HepG2 (cell line): ENCODE data around the gene RNPEPL1. TPM values are rescaled to one million over a fixed set of nuclear protein-coding genes. Genes with fewer than 3 reads are reported as not detected.
"Not testable (repeated sequence)": the region's sequence is repeated elsewhere in the genome, so short reads cannot be mapped to it uniquely, and the experiment has no call there.

Experiments used
- ATAC-seq: fragments of 200-7000 bp; cut with Tn5 transposase; 3 replicates; pipeline ENCODE4 v1.9.1; 2020; ENCODE audit warnings: mild to moderate bottlenecking, moderate library complexity
- BruUV-seq: library from RNA; stranded (reverse); fragments of 400-500 nt; replicated peaks from 2 replicates; lab custom pipeline; 2021; lab: Mats Ljungman, UMichigan
- CTCF ChIA-PET: fragments of 300-600 bp; formaldehyde crosslinking; extraction: SDS; loops from one replicate; lab custom pipeline; 2021; ENCODE audit warnings: low total read pairs, inconsistent platforms, low intra/inter-chr PET ratio; lab: Yijun Ruan, JAX
- POLR2A ChIA-PET: fragments of 350-600 bp; sonication (Branson Sonifier 250); formaldehyde crosslinking; loops from one replicate; lab custom pipeline; 2020; ENCODE audit warnings: antibody characterized with exemption, inconsistent platforms; lab: Yijun Ruan, JAX
- DNase-seq: peaks from one replicate; pipeline ENCODE4 v3.0.0-alpha.2; 2015; ENCODE audit warnings: low spot score
- FAIRE-seq: peaks from 3 replicates; lab custom pipeline; 2011; peaks lifted over from hg19 to GRCh38; lab: Jason Lieb, UNC
- H2AFZ ChIP-seq: one replicate; pipeline ENCODE4 v1.6.1; 2011; ENCODE audit warnings: low read length, inconsistent platforms
- H3K27ac ChIP-seq: fragments of 300-600 bp; 3 replicates; pipeline ENCODE4 v1.8.0; 2011; ENCODE audit warnings: mixed run types, mild to moderate bottlenecking, mixed read lengths, low read length, inconsistent platforms; ENCODE audit not compliant: insufficient read depth; ENCODE audit errors: extremely low read length
- H3K27me3 ChIP-seq, 2 experiments: fragments of 200-600 bp in 1 of 2; 2 replicates in 1 of 2; 3 replicates in 1 of 2; pipeline versions ENCODE4 v1.6.0 to v1.8.0; 2011; ENCODE audit warnings: low read length in 2 of 2, mild to moderate bottlenecking in 2 of 2, moderate library complexity in 2 of 2, inconsistent platforms in 1 of 2; ENCODE audit not compliant: insufficient read depth in 2 of 2, control insufficient read depth in 1 of 2
- H3K36me3 ChIP-seq, 2 experiments: fragments of 200-600 bp in 1 of 2; replicated peaks in 1 of 2; 2 replicates in 1 of 2; 3 replicates in 1 of 2; pipeline versions ENCODE4 v1.5.1 to v1.8.0; 2011; ENCODE audit warnings: low read length in 2 of 2, inconsistent platforms in 1 of 2; ENCODE audit not compliant: insufficient read depth in 2 of 2, control insufficient read depth in 1 of 2
- H3K4me1 ChIP-seq: 2 replicates; pipeline ENCODE4 v1.5.1; 2012; ENCODE audit warnings: low read length, inconsistent platforms; ENCODE audit not compliant: insufficient read depth
- H3K4me2 ChIP-seq: 2 replicates; pipeline ENCODE4 v1.6.0; 2011; ENCODE audit warnings: low read depth, low read length, inconsistent platforms
- H3K4me3 ChIP-seq, 3 experiments: fragments of 200-600 bp in 1 of 3; sonication (generic), shearing (Covaris generic) in 1 of 3; replicated peaks in 1 of 3; 2 replicates each; pipeline ENCODE4 v1.5.1; 2011 to 2016; ENCODE audit warnings: low read length in 3 of 3, inconsistent platforms in 2 of 3, low read depth in 2 of 3, mild to moderate bottlenecking in 2 of 3, control low read depth in 1 of 3, mixed read lengths in 1 of 3; ENCODE audit not compliant: insufficient read depth in 1 of 3
- H3K79me2 ChIP-seq: one replicate; pipeline ENCODE4 v1.6.1; 2011; ENCODE audit warnings: low read length, inconsistent platforms; ENCODE audit not compliant: insufficient read depth
- H3K9ac ChIP-seq: 2 replicates; pipeline ENCODE4 v1.6.0; 2011; ENCODE audit warnings: mild to moderate bottlenecking, low read depth, low read length, inconsistent platforms; ENCODE audit not compliant: insufficient read depth
- H3K9me3 ChIP-seq: 2 replicates; pipeline ENCODE4 v1.5.1; 2012; ENCODE audit warnings: mild to moderate bottlenecking, low read length
- H4K20me1 ChIP-seq: 2 replicates; pipeline ENCODE4 v1.6.0; 2011; ENCODE audit warnings: inconsistent platforms, mild to moderate bottlenecking, low read length, moderate library complexity; ENCODE audit not compliant: insufficient read depth
- CBX5 ChIP-seq: sonication (generic); formaldehyde crosslinking; IDR thresholded peaks from 2 replicates; pipeline ENCODE4 v1.4.0; 2020; ENCODE audit warnings: missing genetic modification reagents, borderline replicate concordance
- CTCF ChIP-seq: sonication (generic); formaldehyde crosslinking; IDR thresholded peaks from 2 replicates; pipeline ENCODE4 v1.5.0; 2020; ENCODE audit warnings: mild to moderate bottlenecking, missing genetic modification reagents, moderate library complexity
- ZNF280B ChIP-seq: sonication (generic); formaldehyde crosslinking; IDR thresholded peaks from 2 replicates; pipeline ENCODE4 v1.5.0; 2020; ENCODE audit warnings: missing genetic modification reagents, mild to moderate bottlenecking, borderline replicate concordance
- ZNF501 ChIP-seq: sonication (generic); formaldehyde crosslinking; IDR thresholded peaks from 2 replicates; pipeline ENCODE4 v1.5.1; 2020; ENCODE audit warnings: mild to moderate bottlenecking, moderate library complexity, missing genetic modification reagents
- WGBS: methylation state at CpG from one replicate; pipeline ENCODE4 v1.1.6; 2017; ENCODE audit warnings: low lambda C conversion rate; 5-methylcytosine and 5-hydroxymethylcytosine counted together
- in situ Hi-C: cut with HindIII; loops from 2 replicates; pipeline ENCODE4 v1.10.0; 2017; ENCODE audit warnings: low pct_unique_long_range_greater_than_20kb; ENCODE audit not compliant: extremely low pct_ligation_motif_present
- intact Hi-C: fragments of 100-400 bp; cut with micrococcal nuclease; formaldehyde crosslinking; loops from one replicate; pipeline ENCODE4 v1.10.0; 2022; ENCODE audit not compliant: unreplicated experiment
- polyA plus RNA-seq, 8 experiments: library from polyadenylated mRNA; depleted of rRNA in 3 of 8; stranded (reverse) in 7 of 8; unstranded in 1 of 8; fragments of >200 nt; fragmentation: Illumina TruSeq in 4 of 8; extraction: Trizol in 4 of 8; gene quantifications; 2 replicates each; pipeline versions ENCODE4 v1.2.1 to v1.2.3, GENCODE V29; 2011 to 2016; ENCODE audit warnings: low read depth in 4 of 8, missing spikeins in 1 of 8, mixed read lengths in 1 of 8; ENCODE audit not compliant: insufficient read depth in 1 of 8
- total RNA-seq, 5 experiments: library from RNA; depleted of rRNA; stranded (reverse); fragments of >200 nt; fragmentation: Illumina TruSeq; extraction: Trizol; gene quantifications; 2 replicates each; pipeline ENCODE4 v1.2.3, GENCODE V29; 2016; ENCODE audit warnings: low read depth in 1 of 5

Gene RNPEPL1
- total and polyA plus RNA-seq, 2 of the 13 experiments (the other 11 are each of a cell fraction or from before 2014, with no cell fraction given) = 13.0 to 18.0 TPM

- TF ChIP-seq ZNF280B (CRISPR knock-in tag) = peak; percentile 45; the same call in 1 of the 2 replicates
- TF ChIP-seq CTCF (CRISPR knock-in tag) = peak; percentile 51
- TF ChIP-seq CBX5 (CRISPR knock-in tag) = 0 out of 2 replicates have a peak, but pooled peaks have one; percentile 46
- TF ChIP-seq ZNF501 (CRISPR knock-in tag) = 0 out of 2 replicates have a peak, but pooled peaks have one; percentile 30
- TF ChIP-seq, all 625 proteins: peak for 4; not testable (repeated sequence) for 621
- Histone ChIP-seq H3K9me3 (peaks cover 22% of the 10 kb centered on the region), H3K36me3 (peaks cover 23 to 74% of the 10 kb centered on the region in 2 experiments)
- H3K4me1 ChIP-seq, H3K4me3 ChIP-seq, H3K79me2 ChIP-seq, BruUV-seq, intact Hi-C loops, CTCF ChIA-PET, H3K27me3 ChIP-seq, H3K27ac ChIP-seq, H3K9ac ChIP-seq, H2AFZ ChIP-seq, in situ Hi-C loops, H4K20me1 ChIP-seq, H3K4me2 ChIP-seq: not testable (repeated sequence)
- WGBS = 69% methylated on average over 5 of the region's 5 CpGs
- POLR2A ChIA-PET = interaction anchor here (1.0 to 1.2 kb wide), 2 partner anchors 11 to 13 kb away, joined by 3 to 4 read pairs; no protein-coding TSS in a partner anchor
- DNase-seq = peak; percentile 34
- peak; percentile 62 for ATAC-seq
- peak; percentile 73 for FAIRE-seq
Observed at GRCh38 chr2:240616860-240617666, 48.8 kb downstream of the RNPEPL1 start.
